Esophagus squamous epithelium (tissue), 5 donors: ENCODE results near the gene SYNM. TPM values are rescaled to one million over a fixed set of nuclear protein-coding genes. Genes with fewer than 3 reads are reported as not detected.
A peak's percentile ranks its signal among the peaks of the same experiment; 100 is the strongest.

Experiments
- DNase-seq: peaks from one replicate; lab custom pipeline; 2025; lab: John Stamatoyannopoulos, UW
- H3K27ac ChIP-seq, 4 donors: fragments of 200-600 bp; sonication (generic); one replicate each; pipeline ENCODE4 v1.5.1; 2016 to 2019; ENCODE audit warnings: mild to moderate bottlenecking in 1 of 4
- H3K27me3 ChIP-seq, 4 donors: fragments of 200-600 bp; sonication (generic); 1 replicate in 3 of 4; 2 replicates in 1 of 4; pipeline versions ENCODE4 v1.5.1 to v1.6.0; 2017 to 2021; ENCODE audit warnings: antibody characterized with exemption in 1 of 4
- H3K36me3 ChIP-seq, 3 donors: fragments of 200-600 bp; sonication (generic); one replicate each; pipeline ENCODE4 v1.5.1; 2016 to 2019
- H3K4me1 ChIP-seq, 3 donors: fragments of 200-600 bp; sonication (generic); one replicate each; pipeline ENCODE4 v1.5.1; 2017 to 2019
- H3K4me3 ChIP-seq, 4 donors: fragments of 200-600 bp; sonication (generic); 1 replicate in 3 of 4; 2 replicates in 1 of 4; pipeline ENCODE4 v1.5.1; 2016 to 2019; ENCODE audit warnings: mild to moderate bottlenecking in 2 of 4, moderate library complexity in 1 of 4
- H3K9me3 ChIP-seq, 3 donors: fragments of 200-600 bp; sonication (generic); one replicate each; pipeline ENCODE4 v1.5.1; 2016 to 2019
- POLR2A ChIP-seq, 4 donors: fragments of 450-650 bp; IDR thresholded peaks; one replicate each; pipeline ENCODE4 v1.6.1; 2017; ENCODE audit warnings: antibody characterized with exemption in 4 of 4, mild to moderate bottlenecking in 4 of 4, moderate library complexity in 3 of 4
- WGBS, 2 donors: methylation state at CpG; one replicate each; pipeline ENCODE4 v1.1.5; 2018; 5-methylcytosine and 5-hydroxymethylcytosine counted together
- intact Hi-C: fragments of 100-400 bp; cut with DNase I; formaldehyde crosslinking; loops from one replicate; pipeline ENCODE4 v1.15.0; 2022
- total RNA-seq, 4 donors: library from RNA; depleted of rRNA; stranded (reverse); fragments of >200 nt; gene quantifications; one replicate each; pipeline ENCODE4 v1.1.0, GENCODE V29; 2016
- TF ChIP-seq, protein P1 (sequence below), 6 experiments: fragments of 450-650 bp in 4 of 6; fragments of 200-600 bp in 2 of 6; sonication (generic) in 2 of 6; IDR thresholded peaks; one replicate each; pipeline ENCODE4 v1.5.1; 2016 to 2019; ENCODE audit warnings: antibody characterized with exemption in 6 of 6, mild to moderate bottlenecking in 4 of 6, moderate library complexity in 4 of 6
- donor health status: DM: yes; HTN: yes; CAD: no.

SYNM gene
- total RNA-seq, 4 donors from 2014 or later: 18.1 to 262 (median 42.0) TPM

- Histone ChIP-seq H3K27ac (peak overlapping the region in 3 of 4 donors; percentile 42 to 68 (median 65)), H3K27me3 (no peaks in the 10 kb centered on the region), H3K9me3 (no peaks in the 10 kb centered on the region), H3K4me1 (peaks cover 0 to 4% (median 0%) of the 10 kb centered on the region in 3 donors), H3K4me3 (no peak overlapping the region), H3K36me3 (no peaks in the 10 kb centered on the region)
- intact Hi-C loops: no loop called here
- 45 to 65% methylated on average over 4 of the region's 8 CpGs for WGBS, 2 donors
- TF ChIP-seq, protein P1, sequence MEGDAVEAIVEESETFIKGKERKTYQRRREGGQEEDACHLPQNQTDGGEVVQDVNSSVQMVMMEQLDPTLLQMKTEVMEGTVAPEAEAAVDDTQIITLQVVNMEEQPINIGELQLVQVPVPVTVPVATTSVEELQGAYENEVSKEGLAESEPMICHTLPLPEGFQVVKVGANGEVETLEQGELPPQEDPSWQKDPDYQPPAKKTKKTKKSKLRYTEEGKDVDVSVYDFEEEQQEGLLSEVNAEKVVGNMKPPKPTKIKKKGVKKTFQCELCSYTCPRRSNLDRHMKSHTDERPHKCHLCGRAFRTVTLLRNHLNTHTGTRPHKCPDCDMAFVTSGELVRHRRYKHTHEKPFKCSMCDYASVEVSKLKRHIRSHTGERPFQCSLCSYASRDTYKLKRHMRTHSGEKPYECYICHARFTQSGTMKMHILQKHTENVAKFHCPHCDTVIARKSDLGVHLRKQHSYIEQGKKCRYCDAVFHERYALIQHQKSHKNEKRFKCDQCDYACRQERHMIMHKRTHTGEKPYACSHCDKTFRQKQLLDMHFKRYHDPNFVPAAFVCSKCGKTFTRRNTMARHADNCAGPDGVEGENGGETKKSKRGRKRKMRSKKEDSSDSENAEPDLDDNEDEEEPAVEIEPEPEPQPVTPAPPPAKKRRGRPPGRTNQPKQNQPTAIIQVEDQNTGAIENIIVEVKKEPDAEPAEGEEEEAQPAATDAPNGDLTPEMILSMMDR (IDR thresholded peaks at IDR 0.05): no peak
- TF ChIP-seq POLR2A (IDR thresholded peaks at IDR 0.05): no peak
- no peak for DNase-seq
Measured at GRCh38 chr15:99085413-99086326, 19.2 kb upstream of the SYNM start.

GRCh38 chr15:99086327-99086667 lies 18.6 kb upstream of the SYNM start:
- DNase-seq: no peak
- H3K4me1 ChIP-seq: peaks cover 0 to 4% (median 0%) of the 10 kb centered on the region in 3 donors
- H3K27ac ChIP-seq: peak overlapping the region in 3 of 4 donors; percentile 42 to 68 (median 65)
- TF ChIP-seq, protein P1 (IDR thresholded peaks at IDR 0.05): no peak
- no peak for TF ChIP-seq POLR2A (IDR thresholded peaks at IDR 0.05)
- no peaks in the 10 kb centered on the region for H3K9me3 ChIP-seq
- H3K4me3 ChIP-seq: no peak overlapping the region
- 81 to 85% methylated on average over 2 of the region's 2 CpGs for WGBS, 2 donors
- H3K36me3 ChIP-seq: no peaks in the 10 kb centered on the region
- intact Hi-C loops: no loop called here
- no peaks in the 10 kb centered on the region for H3K27me3 ChIP-seq

DNA sequence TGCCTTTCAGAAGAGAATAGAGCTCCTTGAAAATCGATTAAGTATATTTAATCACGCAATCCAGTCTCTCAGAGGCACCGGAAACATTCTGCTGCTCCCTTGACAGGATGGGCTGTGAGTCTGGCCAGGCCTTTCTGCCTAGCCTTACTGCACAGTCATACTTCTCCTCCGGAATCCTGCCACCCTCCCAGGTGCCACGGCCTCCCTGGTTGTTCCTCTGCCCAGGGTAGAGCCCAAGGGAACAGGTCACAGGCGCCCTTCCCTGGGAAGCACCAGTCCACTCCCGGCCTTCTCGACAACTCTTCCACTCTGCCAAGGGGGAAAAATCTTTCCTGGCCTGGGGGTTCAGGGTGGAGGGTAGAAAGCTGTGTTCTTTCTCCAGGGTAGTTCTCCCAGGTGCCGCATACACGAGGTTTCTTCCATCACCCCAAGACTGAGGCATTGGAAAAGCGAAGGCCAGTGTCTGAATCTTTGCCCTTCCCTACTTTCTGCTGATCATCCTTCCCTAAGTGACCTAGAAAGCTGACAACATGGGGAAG lies 17.4 kb upstream of the SYNM start:
- TF ChIP-seq, protein P1 (IDR thresholded peaks at IDR 0.05): no peak
- no peak for TF ChIP-seq POLR2A (IDR thresholded peaks at IDR 0.05)
- WGBS, 2 donors: 84 to 92% methylated on average over 9 to 11 of the region's 11 CpGs
- Histone ChIP-seq H3K9me3 (no peaks in the 10 kb centered on the region), H3K27ac (no peak overlapping the region), H3K36me3 (no peaks in the 10 kb centered on the region), H3K4me3 (no peak overlapping the region), H3K4me1 (peaks cover 0 to 5% (median 0%) of the 10 kb centered on the region in 3 donors), H3K27me3 (no peaks in the 10 kb centered on the region)
- intact Hi-C loops: no loop called here
- DNase-seq: no peak

DNA sequence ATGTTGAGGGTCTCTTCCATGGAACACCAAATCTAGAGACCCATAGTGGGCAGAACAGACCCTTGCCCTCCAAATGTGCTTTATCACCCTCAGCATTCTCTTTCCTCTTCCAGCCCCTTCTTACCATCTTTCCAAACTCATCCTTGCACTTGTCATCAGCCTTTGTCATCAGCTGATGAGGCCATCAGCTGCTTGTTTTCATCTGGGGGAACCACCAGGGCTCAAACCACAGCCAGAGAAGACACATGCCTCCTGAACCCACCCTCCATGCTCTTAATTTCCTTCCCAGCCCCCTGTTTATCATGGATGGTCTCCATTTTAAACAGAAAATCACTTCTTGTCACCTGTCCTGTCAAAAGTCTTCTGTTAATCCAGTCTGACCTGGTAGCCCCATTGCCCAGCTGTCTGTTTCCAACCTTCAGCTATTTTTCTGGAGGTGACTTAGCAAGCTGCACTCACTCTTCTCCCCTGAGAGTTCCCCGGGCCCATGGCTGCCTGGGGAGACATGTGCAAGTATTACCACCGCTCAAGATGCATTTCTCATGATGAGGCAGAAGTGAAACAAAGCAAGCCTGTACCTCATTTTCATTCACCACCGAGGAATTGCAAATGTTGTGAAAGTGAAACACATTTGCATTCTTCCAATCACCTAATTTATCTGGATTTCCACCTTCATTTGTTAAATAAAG lies 14.7 kb upstream of the SYNM start:
- DNase-seq: no peak
- TF ChIP-seq, protein P1 (IDR thresholded peaks at IDR 0.05): no peak
- no peak for TF ChIP-seq POLR2A (IDR thresholded peaks at IDR 0.05)
- no peak overlapping the region for H3K4me3 ChIP-seq
- 44 to 45% methylated on average over 3 of the region's 3 CpGs for WGBS, 2 donors
- H3K4me1 ChIP-seq: peaks cover 0 to 10% (median 0%) of the 10 kb centered on the region in 3 donors
- H3K27me3 ChIP-seq: no peaks in the 10 kb centered on the region
- no peaks in the 10 kb centered on the region for H3K9me3 ChIP-seq
- H3K36me3 ChIP-seq: no peaks in the 10 kb centered on the region
- intact Hi-C loops: no loop called here
- H3K27ac ChIP-seq: no peak overlapping the region
